ENCODE results near the gene NSUN6. TPM values are rescaled to one million over a fixed set of nuclear protein-coding genes. Genes with fewer than 3 reads are reported as not detected.
A peak's percentile ranks its signal among the peaks of the same experiment; 100 is the strongest.

The NSUN6 gene
- total and polyA plus RNA-seq, 2 experiments from 2014 or later: 18.1 to 37.4 TPM

- Histone ChIP-seq H3K79me2 (replicated peaks; ENCODE audit: insufficient read depth) (no peaks in the 10 kb centered on the region), H3K9me2 (ENCODE audit: insufficient read depth) (no peaks in the 10 kb centered on the region), H3K4me3 (no peak overlapping the region), H3K27me3 (ENCODE audit: insufficient read depth) (no peaks in the 10 kb centered on the region), H4K20me1 (replicated peaks; ENCODE audit: insufficient read depth) (no peaks in the 10 kb centered on the region), H2AFZ (no peak overlapping the region), H3F3A (replicated peaks; ENCODE audit: low read depth) (no peaks in the 10 kb centered on the region), H3K4me2 (no peak overlapping the region), H3K36me3 (ENCODE audit: insufficient read depth) (peaks cover 3% of the 10 kb centered on the region; the same call in 1 of the 2 replicates), H3K27ac (ENCODE audit: low read depth) (no peak overlapping the region; the same call in 1 of the 2 replicates), H3K4me1 (ENCODE audit: insufficient read depth) (no peaks in the 10 kb centered on the region)
- no peak for TF ChIP-seq POLR2AphosphoS5 (IDR thresholded peaks at IDR 0.05; ENCODE audit: low read depth)
- TF ChIP-seq ETS1 (IDR thresholded peaks at IDR 0.05): no peak
- TF ChIP-seq ZNF114 (CRISPR knock-in tag; IDR thresholded peaks at IDR 0.05): no peak
- TF ChIP-seq JUNB (IDR thresholded peaks at IDR 0.05; ENCODE audit: unreplicated experiment): no peak
- no peak for TF ChIP-seq CTCF (conservative IDR thresholded peaks at IDR 0.05; ENCODE audit: low read depth in 2 of 2)
- no peak for TF ChIP-seq ZNF331 (CRISPR knock-in tag; IDR thresholded peaks at IDR 0.05; ENCODE audit: low read depth)
- no peak for TF ChIP-seq EZH2phosphoT487 (IDR thresholded peaks at IDR 0.05; ENCODE audit: unreplicated experiment)
- no peak for TF ChIP-seq STAT1 (IDR thresholded peaks at IDR 0.05; ENCODE audit: unreplicated experiment)
- no peak for TF ChIP-seq ZNF462 (CRISPR knock-in tag; IDR thresholded peaks at IDR 0.05)
- TF ChIP-seq EZH2 (IDR thresholded peaks at IDR 0.05; ENCODE audit: low read depth, unreplicated experiment): no peak
- no peak for TF ChIP-seq NANOG (IDR thresholded peaks at IDR 0.05; ENCODE audit: borderline replicate concordance)
- no peak for TF ChIP-seq REST (IDR thresholded peaks at IDR 0.05; ENCODE audit: unreplicated experiment)
- no peak for TF ChIP-seq CREB1 (CRISPR knock-in tag; IDR thresholded peaks at IDR 0.05; ENCODE audit: low read depth)
- peak; percentile 67 for DNase-seq (ENCODE audit: low spot score)
- H3K4me1 Mint-ChIP-seq: no peaks in the 10 kb centered on the region
- ATAC-seq: no peak
- H3K9me3 Mint-ChIP-seq: no peaks in the 10 kb centered on the region
- H3K4me3 Mint-ChIP-seq: no peak overlapping the region
- H3K36me3 Mint-ChIP-seq (ENCODE audit: low read depth): no peaks in the 10 kb centered on the region
- no peak overlapping the region for H3K27ac Mint-ChIP-seq
- H3K27me3 Mint-ChIP-seq (ENCODE audit: insufficient read depth, low read depth, poor library complexity): no peaks in the 10 kb centered on the region
Observed at GRCh38 chr10:18561861-18562551, 89.4 kb downstream of the NSUN6 start.
